CD4-positive, alpha-beta T cell treated with Interferon alpha-2 for 1 hour (primary cell): ENCODE results near the gene SLC44A2.

Experiments
- DNase-seq, 2 donors: peaks; one replicate each; pipeline ENCODE4 v3.0.0-alpha.2; 2020 to 2022

The SLC44A2 gene

GRCh38 chr19:10625003-10625761 lies at the start of gene SLC44A2:
SLC44A2 (plus strand) TSS chr19:10625553; CDS start chr19:10625634, 81 bp downstream.
- DNase-seq = no peak

DNA sequence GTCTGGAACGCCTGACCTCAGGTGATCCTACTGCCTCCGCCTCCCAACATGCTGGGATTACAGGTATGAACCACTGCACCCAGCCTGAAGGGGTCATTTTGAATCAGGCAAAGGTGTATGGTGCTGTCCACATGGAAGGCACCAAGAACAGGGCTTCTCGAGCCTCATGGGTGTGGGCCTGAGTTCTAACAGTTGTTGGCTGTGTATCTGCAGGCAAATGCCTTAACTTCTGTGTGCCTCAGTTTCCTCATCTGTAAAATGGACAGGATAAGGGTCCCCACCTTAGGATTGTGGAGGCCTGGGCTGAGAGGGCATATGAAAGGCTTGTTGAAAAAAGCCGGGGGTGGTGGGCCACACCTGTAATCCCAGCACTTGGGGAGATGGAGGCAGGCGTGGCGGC lies 47.4 kb upstream of the SLC44A2 start:
- no peak for DNase-seq

DNA sequence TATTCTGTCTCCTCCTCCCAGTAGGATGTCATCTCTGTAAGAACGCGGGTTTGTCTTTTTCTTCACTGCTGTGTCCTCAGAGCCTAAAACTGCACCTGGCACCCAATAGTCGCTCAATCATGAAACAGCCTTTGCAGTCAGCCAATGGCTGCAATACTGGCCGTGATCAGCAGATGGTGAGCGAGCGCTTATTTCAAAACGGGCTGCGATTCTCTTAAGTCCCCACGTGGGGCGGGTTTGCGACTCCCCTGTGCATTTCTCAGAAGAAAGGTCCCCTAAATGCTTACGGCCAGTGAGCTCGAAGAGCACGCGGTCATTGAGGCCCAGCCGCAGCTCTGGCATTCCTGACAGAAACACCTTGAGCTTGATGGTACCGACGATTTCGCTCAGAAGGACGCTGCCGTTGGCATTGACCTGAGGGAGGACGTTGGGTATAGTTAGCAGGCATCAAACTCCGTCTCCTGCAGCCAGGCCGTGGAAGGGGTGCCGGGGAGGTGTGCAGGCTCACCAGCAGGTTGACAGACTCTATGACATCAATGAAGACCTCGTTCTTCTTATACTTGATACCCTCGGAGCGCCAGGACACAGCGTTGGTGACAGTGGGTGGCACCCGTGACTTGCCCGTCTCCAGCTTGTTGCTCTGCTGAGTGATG lies 44.2 kb upstream of the SLC44A2 start:
- DNase-seq = peak; percentile 90 to 92

GRCh38 chr19:10582091-10582490 lies 43.3 kb upstream of the SLC44A2 start:
- DNase-seq = no peak

DNA sequence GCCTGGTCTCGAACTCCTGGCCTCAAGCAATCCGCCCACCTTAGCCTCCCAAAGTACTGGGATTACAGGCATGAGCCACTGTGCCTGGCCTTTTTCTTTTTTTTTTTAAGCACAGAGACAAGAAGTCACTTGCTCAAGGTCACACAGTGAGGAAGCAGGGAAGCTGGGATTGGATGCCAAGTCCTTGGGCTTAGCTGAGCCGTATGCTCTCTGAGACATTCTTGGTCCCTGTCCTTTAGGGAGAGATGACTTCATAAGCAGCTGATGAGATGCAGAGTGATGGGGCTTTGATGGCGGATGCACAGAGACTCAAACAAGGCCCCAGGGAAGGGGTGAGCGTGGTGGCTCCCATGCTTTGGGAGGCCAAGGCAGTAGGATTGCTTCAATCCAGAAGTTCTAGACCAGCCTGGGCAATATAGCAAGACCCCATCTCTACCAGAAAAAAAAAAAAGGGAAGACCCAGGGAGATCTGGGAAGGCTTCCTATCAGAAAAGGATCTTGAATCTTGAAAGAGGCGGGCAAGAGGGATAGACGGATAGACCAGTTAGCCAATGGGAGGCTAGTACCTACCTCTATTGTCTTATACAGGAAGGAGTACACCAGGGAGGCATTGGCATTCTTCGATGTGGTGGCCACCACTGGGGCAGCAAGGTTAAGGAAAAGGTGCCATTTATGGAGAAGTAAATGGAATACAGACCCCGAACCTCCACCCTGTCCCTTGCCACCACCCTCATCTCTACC lies 42.1 kb upstream of the SLC44A2 start:
- no peak for DNase-seq

DNA sequence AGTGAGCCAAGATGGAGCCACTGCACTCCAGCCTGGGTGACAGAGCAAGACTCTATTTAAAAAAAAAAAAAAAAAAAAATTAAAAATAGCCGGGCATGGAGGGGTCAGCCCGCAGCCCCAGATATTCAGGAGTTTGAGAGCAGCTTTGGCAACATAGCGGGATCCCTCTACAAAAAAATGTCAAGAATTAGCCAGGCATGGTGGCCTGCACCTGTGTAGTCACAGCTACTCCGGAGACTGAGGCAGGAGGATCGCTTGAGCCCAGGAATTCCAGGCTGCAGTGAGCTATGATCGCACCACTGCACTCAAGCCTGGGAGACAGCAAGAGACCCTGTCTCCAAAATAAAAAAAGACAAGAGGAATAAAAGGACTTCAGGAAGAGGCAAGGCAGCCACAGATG lies 39.0 kb upstream of the SLC44A2 start:
- no peak for DNase-seq

GRCh38 chr19:10587022-10587838 lies 38.1 kb upstream of the SLC44A2 start, which contains the start of gene AP1M2:
AP1M2 (minus strand) TSS chr19:10587312; CDS start chr19:10587231, 81 bp downstream.
- no peak for DNase-seq

DNA sequence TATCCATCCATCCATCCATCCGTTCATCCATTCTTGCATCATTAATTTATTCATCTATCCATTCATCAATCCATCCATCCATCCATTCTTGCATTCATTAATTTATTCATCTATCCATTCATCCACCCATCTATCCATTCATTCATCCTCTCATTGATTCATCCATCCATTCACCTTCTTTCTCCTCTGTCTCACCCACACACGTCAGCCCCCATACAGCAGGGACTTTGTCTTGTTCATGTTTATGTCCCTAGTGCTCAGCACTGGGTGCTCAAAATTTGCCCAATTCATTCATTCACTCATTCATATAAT lies 37.6 kb upstream of the SLC44A2 start:
- no peak for DNase-seq

DNA sequence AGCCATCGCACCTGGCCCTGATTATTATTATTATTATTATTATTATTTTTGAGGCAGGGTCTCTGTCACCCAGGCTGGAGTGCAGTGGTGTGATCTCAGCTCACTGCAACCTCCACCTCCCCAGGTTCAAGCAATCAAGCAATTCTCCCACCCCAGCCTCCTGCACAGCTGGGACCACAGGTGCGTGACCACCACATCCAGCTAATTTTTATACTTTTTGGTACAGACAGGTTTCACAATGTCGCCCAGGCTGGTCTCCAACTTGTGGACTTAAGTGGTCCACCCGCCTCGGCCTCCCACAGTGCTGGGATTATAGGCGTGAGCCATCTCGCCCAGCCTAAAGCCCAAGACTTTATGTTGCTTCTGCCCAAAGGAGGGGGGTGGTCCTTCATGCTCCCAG lies 32.2 kb upstream of the SLC44A2 start:
- DNase-seq = no peak

GRCh38 chr19:10593820-10594637 lies 31.3 kb upstream of the SLC44A2 start:
- DNase-seq = no peak

- no peak for DNase-seq
These were observed 25.2 kb upstream of the SLC44A2 start for GRCh38 chr19:10600149-10600548.

- DNase-seq = no peak
These were observed 23.4 kb upstream of the SLC44A2 start for GRCh38 chr19:10601999-10602329.

- peak; percentile 87 to 92 for DNase-seq
These were observed 22.8 kb upstream of the SLC44A2 start for GRCh38 chr19:10602330-10603083.

GRCh38 chr19:10603084-10603872 lies 22.1 kb upstream of the SLC44A2 start:
- peak; percentile 93 to 94 for DNase-seq

DNA sequence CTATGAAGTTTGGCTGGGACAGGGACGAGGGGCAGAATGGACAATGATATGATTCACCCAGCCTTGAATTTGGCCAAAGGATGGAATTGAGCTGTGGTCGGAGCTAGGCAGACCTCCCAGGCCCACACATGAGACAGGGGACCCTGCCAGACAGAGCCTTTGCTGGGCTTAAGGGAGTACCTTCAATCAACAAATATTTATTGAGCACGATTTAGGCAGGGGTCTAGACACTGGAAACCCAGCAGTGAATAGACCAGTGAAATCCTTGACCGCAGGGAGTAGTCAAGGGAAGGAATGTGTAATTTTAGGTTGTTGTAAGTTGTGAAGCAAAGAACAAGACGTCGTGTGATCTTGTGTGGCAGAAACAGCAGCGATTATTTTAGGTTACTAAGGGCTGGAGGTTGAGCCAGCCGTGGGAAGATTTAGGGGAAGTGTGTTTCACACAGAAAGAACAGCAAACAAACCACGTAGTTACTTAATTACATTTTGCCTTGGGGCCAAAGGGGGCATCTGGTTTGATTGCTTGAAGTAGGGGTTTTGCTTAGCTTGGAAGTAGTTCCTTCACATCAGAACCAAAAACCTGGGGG lies 21.4 kb upstream of the SLC44A2 start:
- peak; percentile 76 to 80 for DNase-seq

- peak; percentile 44 to 46 for DNase-seq
These were observed 20.8 kb upstream of the SLC44A2 start for GRCh38 chr19:10604460-10604980.

DNA sequence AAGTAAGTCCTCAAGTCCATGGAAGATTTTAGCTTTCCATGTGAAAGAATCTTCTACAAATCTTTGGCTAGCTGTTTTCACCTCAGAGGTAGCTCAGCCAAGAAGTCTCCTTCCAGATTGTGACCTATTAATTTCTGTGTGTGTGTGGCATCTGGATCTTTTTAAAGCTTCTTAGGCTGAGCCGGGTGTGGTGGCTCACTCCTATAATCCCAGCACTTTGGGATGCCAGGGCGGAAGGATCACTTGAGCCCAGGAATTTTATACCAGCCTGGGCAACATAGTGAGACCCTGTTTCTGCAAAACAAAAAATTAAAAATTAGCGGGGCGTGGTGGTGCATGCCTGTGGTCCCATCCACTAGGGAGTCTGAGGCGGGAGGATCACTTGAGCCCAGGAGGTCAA lies 13.4 kb upstream of the SLC44A2 start:
- DNase-seq = no peak

- no peak for DNase-seq
These were observed 12.7 kb upstream of the SLC44A2 start for GRCh38 chr19:10612499-10613119.

DNA sequence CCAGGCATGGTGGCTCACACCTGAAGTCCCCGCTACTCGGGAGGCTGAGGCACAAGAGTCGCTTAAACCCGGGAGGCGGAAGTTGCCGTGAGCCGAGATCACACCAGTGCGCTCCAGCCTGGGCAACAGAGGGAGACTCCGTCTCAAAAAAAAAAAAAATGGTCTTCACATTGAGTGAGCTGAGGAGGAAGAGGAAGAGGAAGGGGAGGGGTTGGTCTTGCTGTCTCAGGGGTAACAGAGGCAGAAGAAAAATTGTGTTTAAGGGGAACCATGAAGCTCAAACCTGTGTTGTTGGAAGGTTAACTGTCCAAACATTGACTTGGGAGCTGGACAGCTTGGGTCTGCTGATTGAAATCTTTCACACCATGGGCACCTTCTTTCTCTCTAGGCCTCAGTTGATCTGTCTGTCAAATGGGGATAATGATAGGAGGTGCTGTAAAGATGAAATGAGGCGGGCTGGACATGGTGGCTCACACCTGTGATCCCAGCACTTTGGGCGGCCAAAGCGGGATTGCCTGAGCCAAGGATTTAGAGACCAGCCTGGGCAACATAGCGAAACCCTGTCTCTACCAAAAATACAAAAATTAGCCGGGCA lies 9.8 kb upstream of the SLC44A2 start:
- no peak for DNase-seq
